ENCODE results near the gene PARD6G.
"Not testable (repeated sequence)": the region's sequence is repeated elsewhere in the genome, so short reads cannot be mapped to it uniquely, and the experiment has no call there.

The PARD6G gene

GRCh38 chr18:80241919-80242777, 5.2 kb downstream of the PARD6G start:
- DNase-seq (ENCODE audit: low spot score) = no peak

DNA sequence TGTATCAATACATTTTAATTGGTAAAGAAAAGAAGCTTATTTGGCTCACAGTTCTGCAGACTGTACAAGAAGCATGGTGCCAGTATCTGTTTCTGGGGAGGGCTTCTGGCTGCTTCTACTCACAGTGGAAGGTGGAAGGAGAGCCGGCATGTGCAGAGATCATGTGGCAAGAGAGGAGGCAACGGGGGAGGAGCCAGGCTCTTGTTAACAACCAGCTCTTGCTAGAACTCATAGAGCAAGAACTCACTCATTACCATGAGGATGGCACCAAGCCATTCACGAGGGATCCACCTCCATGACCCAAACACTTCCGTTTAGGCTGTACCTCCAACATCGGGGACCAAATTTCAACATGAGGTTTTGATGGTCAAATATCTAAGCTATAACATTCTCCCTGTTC, 7.5 kb downstream of the PARD6G start:
- DNase-seq (ENCODE audit: low spot score) = no peak

DNA sequence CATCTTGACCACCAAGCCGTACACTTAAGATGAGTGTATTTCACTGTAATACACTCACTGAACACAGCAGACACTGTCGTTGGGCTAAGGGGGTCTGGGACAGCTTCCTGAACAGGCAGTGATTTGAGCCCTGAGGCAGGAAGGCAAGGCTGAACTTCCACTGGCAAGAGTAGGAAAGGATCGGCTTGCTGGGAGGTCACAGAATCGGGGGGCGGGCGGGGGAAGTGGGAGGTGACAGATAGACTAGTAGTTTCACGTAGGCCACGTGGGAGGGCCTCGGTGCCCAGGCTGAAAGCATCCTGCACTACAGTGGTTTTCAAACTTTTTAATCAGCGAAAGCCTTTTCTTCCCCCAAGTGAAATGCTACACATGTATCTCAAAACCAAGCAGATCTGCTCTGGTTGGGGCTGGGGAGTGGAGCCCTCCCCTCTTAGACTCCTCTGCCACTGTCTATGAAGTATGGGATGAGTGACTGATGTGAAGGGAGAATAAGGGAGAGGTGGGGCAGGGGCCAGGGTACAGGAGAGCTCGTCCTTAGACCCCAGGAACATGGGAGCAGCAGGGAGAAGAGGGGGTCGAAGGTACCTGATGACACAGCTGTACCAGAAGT, 8.6 kb downstream of the PARD6G start:
- no peak for DNase-seq (ENCODE audit: low spot score)

- DNase-seq (ENCODE audit: low spot score) = not testable (repeated sequence)
Observed at GRCh38 chr18:80237519-80237918, 9.8 kb downstream of the PARD6G start.

DNA sequence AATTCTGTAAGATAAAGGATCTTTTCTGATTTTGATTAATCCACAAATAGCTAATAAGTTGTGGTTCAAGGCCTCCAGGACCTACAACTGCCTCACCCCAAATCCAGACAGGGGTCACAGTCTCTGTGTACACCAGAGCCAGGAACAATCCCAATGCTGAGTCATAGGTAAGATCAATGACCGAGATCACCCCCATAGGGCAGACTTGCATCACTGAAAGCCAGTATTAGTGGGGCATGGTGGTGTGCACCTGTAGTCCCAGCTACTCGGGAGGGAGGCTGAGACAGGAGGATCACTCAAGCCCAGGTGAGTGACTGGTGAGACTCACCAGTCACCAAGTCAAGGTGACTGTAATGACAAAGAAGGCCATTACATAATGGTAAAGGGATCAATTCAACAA, 12.9 kb downstream of the PARD6G start:
- DNase-seq (ENCODE audit: low spot score) = no peak

GRCh38 chr18:80233899-80234298, 13.4 kb downstream of the PARD6G start:
- no peak for DNase-seq (ENCODE audit: low spot score)

DNA sequence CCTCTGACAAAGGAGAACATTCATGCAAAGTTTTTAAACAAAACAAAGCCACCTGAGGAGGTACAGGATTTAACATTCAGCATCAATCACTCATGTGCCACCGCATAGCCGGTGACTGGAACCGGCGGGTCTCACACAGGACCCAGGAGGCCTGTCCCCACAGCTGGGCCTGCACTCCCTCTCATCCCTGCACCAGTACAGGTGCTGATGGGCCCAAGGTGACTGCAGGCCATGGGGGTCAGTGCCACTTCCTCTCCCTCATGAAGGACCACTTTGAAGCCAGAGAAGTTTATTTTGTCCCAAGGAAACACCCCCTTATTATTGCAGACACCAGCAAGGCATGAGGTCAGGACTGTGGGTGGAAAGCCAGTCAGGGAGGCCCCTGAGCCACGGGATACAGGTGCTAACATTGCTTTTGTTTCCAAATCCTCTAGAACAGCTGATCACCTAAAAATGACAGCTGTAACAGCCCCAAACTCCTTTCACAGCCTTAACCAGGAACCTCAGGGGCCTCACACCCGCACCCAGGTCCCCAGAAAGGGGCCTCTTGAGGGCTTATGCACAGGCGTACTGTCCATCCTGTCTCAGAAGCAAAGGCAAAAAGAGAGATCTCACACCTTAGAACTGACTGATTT, 14.0 kb downstream of the PARD6G start:
- DNase-seq (ENCODE audit: low spot score) = no peak

GRCh38 chr18:80232710-80233109, 14.6 kb downstream of the PARD6G start:
- DNase-seq (ENCODE audit: low spot score) = no peak

DNA sequence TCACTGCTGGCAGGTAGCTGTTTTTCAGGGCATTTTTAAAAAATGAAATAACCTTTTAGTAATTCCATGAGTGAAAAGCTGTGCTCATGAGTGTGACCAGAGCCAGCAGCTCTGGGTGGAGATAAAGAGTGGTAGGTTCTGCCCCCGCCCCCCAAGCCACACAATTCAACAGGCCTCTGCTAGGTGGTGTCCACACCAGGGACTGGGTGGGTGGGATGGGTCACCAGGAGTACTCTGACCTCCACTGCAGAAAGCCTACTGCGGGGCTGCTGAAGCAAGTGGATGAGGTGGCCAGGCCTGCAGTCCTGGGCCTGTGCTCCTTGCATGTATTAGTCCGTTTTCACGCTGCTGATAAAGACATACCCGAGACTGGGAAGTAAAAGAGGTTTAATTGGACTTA, 15.3 kb downstream of the PARD6G start:
- no peak for DNase-seq (ENCODE audit: low spot score)

DNA sequence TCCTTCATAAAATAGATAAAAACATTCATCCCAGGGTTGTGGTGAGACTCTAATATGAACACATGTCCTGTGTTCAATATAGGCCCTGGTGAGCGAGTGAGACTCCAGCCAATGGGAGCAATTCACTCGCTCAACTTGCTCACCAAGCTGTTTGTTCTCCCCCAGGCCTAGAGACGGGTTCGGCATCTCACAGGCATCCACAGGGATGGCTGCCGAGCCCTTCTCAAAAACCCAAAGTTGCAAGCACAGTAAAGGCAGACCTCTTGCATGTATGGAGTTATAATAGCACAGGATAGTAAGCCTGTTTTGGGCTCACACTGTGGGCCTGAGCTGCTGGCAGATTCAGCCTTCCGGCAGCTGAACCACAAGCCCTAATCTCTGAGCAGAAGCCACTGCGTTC, 15.7 kb downstream of the PARD6G start:
- DNase-seq (ENCODE audit: low spot score) = no peak

GRCh38 chr18:80231151-80231550, 16.2 kb downstream of the PARD6G start:
- no peak for DNase-seq (ENCODE audit: low spot score)

- no peak for DNase-seq (ENCODE audit: low spot score)
Observed at GRCh38 chr18:80229766-80230745, 17.3 kb downstream of the PARD6G start.

DNA sequence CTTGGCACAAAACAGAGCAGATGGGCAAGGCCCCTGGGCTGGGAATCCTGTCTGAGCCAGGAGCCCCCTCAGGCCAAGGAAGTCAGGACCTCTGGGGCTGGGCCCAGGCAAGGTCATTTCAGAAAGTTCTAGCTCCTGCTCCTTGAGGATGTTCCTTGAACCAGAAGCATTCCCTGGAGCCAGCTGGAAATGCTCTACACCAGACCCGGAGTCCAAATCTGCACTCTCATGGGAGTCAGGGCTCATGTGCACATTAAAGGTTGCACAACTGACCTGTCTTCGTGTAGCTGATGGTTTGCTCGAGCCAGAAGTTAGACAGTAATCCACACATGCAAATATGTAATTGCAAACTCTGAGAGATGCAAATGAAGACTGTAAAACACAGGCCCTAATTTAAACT, 18.0 kb downstream of the PARD6G start:
- DNase-seq (ENCODE audit: low spot score) = no peak

- no peak for DNase-seq (ENCODE audit: low spot score)
Observed at GRCh38 chr18:80228051-80228848, 19.1 kb downstream of the PARD6G start.

DNA sequence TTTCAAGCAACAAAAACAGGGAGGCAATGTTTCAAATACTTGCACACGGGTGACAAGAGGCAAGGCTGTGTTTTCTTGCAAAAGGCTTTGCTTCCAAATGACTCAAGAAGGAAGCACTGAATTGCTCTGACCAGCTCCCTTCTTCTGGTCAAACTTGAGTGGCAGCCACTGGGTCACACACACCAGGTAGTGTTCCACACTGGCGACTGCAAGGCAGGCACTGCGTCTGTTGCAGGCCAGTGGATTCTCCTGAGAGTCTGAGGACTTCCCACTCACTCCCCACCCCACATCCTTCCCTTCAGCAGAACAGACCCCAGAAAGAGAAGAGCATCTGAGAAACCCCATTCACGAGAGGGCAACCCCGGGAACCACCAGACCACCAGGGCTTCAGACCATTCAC, 19.8 kb downstream of the PARD6G start:
- no peak for DNase-seq (ENCODE audit: low spot score)

- no peak for DNase-seq (ENCODE audit: low spot score)
Observed at GRCh38 chr18:80225685-80226084, 21.6 kb downstream of the PARD6G start.

GRCh38 chr18:80223581-80224148, 23.6 kb downstream of the PARD6G start:
- no peak for DNase-seq (ENCODE audit: low spot score)

DNA sequence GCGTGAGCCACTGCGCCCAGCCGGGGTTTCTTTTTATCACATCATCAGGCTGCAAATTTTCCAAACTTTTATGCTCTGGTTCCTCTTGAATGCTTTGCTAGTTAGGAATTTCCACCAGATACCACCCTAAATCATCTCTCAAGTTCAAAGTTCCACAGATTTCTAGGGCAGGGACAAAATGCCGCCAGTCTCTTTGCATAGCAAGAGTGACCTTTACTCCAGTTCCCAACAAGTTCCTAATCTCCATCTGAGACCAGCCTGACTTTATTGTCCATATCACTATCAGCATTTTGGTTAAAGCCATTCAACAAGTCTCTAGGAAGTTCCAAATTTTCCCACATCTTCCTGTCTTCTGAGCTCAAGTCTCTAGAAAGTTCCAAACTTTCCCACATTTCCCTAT, 27.8 kb downstream of the PARD6G start:
- not testable (repeated sequence) for DNase-seq (ENCODE audit: low spot score)

GRCh38 chr18:80218341-80219227, 28.7 kb downstream of the PARD6G start:
- no peak for DNase-seq (ENCODE audit: low spot score)

- no peak for DNase-seq (ENCODE audit: low spot score)
Observed at GRCh38 chr18:80213182-80213581, 34.1 kb downstream of the PARD6G start.
